Adrenal gland (tissue), 5 donors: ENCODE data around the gene CHPF2.

ENCODE experiments used
- POLR2A ChIP-seq, 2 donors: fragments of 450-650 bp; IDR thresholded peaks; one replicate each; pipeline ENCODE4 v1.6.1; 2017; ENCODE audit warnings: antibody characterized with exemption in 2 of 2, mild to moderate bottlenecking in 2 of 2, moderate library complexity in 1 of 2
- TF ChIP-seq, protein P1 (sequence below), 6 experiments: fragments of 450-650 bp in 4 of 6; fragments of 200-600 bp in 2 of 6; sonication (generic) in 1 of 6; IDR thresholded peaks; 1 replicate in 5 of 6; 2 replicates in 1 of 6; pipeline versions ENCODE4 v1.5.1 to v1.8.0; 2016 to 2021; ENCODE audit warnings: antibody characterized with exemption in 6 of 6, mild to moderate bottlenecking in 2 of 6, moderate library complexity in 1 of 6
- donor health status: DM: no; HTN: no; CAD: no.

GRCh38 chr7:151254851-151255250 lies 22.6 kb downstream of the CHPF2 start:
- TF ChIP-seq, protein P1, sequence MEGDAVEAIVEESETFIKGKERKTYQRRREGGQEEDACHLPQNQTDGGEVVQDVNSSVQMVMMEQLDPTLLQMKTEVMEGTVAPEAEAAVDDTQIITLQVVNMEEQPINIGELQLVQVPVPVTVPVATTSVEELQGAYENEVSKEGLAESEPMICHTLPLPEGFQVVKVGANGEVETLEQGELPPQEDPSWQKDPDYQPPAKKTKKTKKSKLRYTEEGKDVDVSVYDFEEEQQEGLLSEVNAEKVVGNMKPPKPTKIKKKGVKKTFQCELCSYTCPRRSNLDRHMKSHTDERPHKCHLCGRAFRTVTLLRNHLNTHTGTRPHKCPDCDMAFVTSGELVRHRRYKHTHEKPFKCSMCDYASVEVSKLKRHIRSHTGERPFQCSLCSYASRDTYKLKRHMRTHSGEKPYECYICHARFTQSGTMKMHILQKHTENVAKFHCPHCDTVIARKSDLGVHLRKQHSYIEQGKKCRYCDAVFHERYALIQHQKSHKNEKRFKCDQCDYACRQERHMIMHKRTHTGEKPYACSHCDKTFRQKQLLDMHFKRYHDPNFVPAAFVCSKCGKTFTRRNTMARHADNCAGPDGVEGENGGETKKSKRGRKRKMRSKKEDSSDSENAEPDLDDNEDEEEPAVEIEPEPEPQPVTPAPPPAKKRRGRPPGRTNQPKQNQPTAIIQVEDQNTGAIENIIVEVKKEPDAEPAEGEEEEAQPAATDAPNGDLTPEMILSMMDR (IDR thresholded peaks at IDR 0.05), result no peak
- TF ChIP-seq POLR2A (IDR thresholded peaks at IDR 0.05), result no peak
